Measurements from ENCODE around the gene ELOVL6.
"Not testable (repeated sequence)": the region's sequence is repeated elsewhere in the genome, so short reads cannot be mapped to it uniquely, and the experiment has no call there.

The ELOVL6 gene

DNA sequence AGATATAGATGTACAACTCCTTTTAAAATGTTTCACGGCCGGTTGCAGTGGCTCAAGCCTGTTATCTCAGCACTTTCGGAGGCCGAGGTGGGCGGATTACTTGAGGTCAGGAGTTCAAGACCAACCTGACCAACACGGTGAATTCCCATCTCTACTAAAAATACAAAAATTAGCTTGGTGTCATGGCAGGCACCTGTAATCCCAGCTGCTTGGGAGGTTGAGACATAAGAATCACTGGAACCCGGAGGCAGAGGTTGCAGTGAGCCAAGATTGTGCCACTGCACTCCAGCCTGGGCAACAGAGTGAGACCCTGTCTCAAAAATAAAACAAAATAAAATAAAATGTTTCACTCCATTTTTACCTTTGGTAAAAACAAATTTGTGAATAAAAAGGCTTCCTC is 5.1 kb downstream of the ELOVL6 start:
- not testable (repeated sequence) for H3K9me3 Mint-ChIP-seq; H3K27me3 Mint-ChIP-seq; DNase-seq; H3K4me3 Mint-ChIP-seq; ATAC-seq (replicated peaks)
- Mint-ChIP-seq H3K27ac (peak overlapping the region; percentile 56 to 78), H3K36me3 (ENCODE audit: insufficient read depth) (peaks cover 11% of the 10 kb centered on the region), H3K4me1 (ENCODE audit: low read depth in 2 of 2) (peaks cover 19 to 22% of the 10 kb centered on the region in 2 donors)

DNA sequence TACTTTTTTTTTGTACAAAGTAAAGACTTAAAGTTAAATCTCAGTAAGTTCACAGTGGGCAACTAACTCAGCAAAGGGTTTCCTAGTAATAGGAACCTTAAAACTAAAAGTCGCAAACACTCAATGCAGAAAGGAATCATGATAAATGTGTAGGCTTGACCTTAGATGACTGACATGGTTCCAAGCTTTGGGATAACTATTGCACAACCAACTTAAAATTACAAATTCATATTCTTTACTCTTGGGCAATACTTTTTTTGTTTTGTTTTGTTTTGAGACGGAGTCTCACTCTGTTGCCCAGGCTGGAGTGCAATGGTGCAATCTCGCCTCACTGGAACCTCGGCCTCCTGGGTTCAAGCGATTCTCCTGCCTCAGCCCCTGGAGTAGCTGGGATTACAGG is 8.2 kb downstream of the ELOVL6 start:
- DNase-seq = no peak
- H3K27ac Mint-ChIP-seq = no peak overlapping the region
- no peak overlapping the region for H3K4me3 Mint-ChIP-seq
- peaks cover 3% of the 10 kb centered on the region for H3K36me3 Mint-ChIP-seq (ENCODE audit: insufficient read depth)
- H3K27me3 Mint-ChIP-seq = no peaks in the 10 kb centered on the region
- ATAC-seq (replicated peaks) = no peak
- H3K4me1 Mint-ChIP-seq (ENCODE audit: low read depth in 2 of 2) = peaks cover 5 to 7% of the 10 kb centered on the region in 2 donors
- H3K9me3 Mint-ChIP-seq = no peaks in the 10 kb centered on the region

DNA sequence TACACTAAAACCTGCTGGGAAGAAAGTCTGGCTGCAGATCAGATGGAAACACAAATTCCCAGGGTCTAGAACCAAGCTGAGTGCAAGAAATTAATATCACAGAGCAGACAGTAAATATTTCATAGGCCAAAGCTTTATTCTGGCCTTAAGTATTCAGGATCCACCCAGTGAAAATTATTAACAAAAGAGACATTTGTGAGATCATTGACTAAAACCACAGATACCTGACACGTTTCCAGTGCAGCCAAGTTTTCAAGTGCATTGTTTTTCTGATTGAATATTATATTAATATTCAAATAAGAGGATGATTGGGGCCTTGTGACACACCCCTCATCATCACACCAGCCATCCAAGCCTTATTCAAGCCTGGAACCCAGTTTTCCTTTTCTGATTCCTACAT is 10.3 kb downstream of the ELOVL6 start:
- peaks cover 3 to 8% of the 10 kb centered on the region in 2 donors for H3K4me1 Mint-ChIP-seq (ENCODE audit: low read depth in 2 of 2)
- DNase-seq (no peak), ATAC-seq (replicated peaks) (no peak)
- no peak overlapping the region for H3K4me3 Mint-ChIP-seq
- no peaks in the 10 kb centered on the region for H3K27me3 Mint-ChIP-seq
- H3K36me3 Mint-ChIP-seq (ENCODE audit: insufficient read depth) = peaks cover 3% of the 10 kb centered on the region
- no peaks in the 10 kb centered on the region for H3K9me3 Mint-ChIP-seq
- H3K27ac Mint-ChIP-seq = peak overlapping the region in 1 of 2 donors; percentile 10

DNA sequence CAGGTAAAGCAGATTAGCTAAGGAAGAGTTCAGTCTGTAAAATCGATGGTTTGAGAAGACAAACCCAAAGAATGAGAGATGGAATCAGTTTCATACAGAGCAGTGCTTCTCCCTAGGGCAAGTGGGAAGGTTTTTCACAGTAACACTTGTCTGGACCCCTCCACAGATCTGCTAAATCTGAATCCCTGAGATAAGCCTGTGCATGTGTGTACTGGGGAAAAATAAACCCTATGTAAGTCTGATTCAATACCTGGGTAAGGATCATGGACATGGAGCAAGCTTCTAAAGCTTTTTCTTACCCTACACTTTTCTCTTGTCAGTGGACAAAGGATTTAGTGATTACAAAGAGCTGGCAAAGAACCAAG is 13.6 kb downstream of the ELOVL6 start:
- no peak for ATAC-seq (replicated peaks)
- no peaks in the 10 kb centered on the region for H3K36me3 Mint-ChIP-seq (ENCODE audit: insufficient read depth)

DNA sequence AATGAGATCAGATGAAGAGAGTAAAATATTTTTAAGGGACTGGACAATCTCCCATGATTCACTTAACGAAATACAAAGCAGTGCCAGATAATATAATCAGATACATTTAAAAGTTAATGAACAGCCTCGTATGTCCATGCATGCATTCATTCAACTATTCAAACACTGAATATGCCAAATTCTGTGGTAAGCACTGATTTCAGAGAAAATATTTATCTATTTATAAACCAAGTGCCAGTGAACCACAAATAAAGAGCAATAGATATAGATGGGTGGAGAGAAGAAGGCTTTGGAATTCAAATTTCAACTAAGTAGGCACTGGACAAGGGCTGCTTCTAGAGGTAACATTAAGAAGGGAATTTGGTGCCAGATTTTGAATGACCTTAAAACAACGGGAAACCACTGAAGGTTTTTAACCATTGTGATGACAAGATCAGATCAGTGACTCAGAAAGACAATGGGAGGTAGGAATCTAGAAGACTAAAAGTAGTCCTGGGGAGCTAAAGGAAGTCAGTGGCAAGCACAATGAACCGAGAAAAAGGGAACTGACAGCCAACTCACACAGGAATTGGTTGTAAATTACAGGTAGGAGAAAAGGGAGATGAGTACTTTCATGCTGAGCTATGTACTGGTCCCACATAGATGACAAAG is 14.2 kb downstream of the ELOVL6 start:
- H3K9me3 Mint-ChIP-seq = no peaks in the 10 kb centered on the region
- ATAC-seq (replicated peaks) = no peak
- H3K27ac Mint-ChIP-seq = no peak overlapping the region
- H3K36me3 Mint-ChIP-seq (ENCODE audit: insufficient read depth) = peaks cover under 1% of the 10 kb centered on the region
- H3K27me3 Mint-ChIP-seq = no peaks in the 10 kb centered on the region
- no peak for DNase-seq
- H3K4me3 Mint-ChIP-seq = no peak overlapping the region
- peaks cover 3 to 8% of the 10 kb centered on the region in 2 donors for H3K4me1 Mint-ChIP-seq (ENCODE audit: low read depth in 2 of 2)

More for the DNA sequence above, 13.6 kb downstream of the ELOVL6 start:
- Mint-ChIP-seq H3K4me1 (ENCODE audit: low read depth in 2 of 2) (peaks cover 3 to 8% of the 10 kb centered on the region in 2 donors), H3K27ac (no peak overlapping the region), H3K27me3 (no peaks in the 10 kb centered on the region), H3K4me3 (no peak overlapping the region), H3K9me3 (no peaks in the 10 kb centered on the region)
- DNase-seq = no peak

DNA sequence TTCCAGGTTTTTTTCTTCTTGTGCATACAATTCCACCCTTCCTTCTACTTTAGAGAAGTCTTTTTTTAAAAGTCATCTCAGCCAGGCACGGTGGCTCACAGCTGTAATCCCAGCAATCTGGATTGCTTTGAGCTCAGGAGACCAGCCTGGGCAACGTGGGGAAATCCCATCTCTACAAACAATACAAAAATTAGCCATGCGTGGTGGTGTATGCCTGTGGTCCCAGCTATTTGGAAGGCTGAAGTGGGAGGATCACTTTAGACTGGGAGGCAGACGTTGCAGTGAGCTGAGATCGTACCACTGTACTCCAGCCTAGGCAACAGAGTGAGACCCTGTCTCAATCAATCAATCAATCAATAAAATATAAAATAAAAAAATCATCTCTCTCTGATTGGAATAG is 14.8 kb downstream of the ELOVL6 start:
- H3K4me3 Mint-ChIP-seq = no peak overlapping the region
- DNase-seq (no peak), ATAC-seq (replicated peaks) (no peak)
- no peak overlapping the region for H3K27ac Mint-ChIP-seq
- H3K27me3 Mint-ChIP-seq = no peaks in the 10 kb centered on the region
- peaks cover 3 to 8% of the 10 kb centered on the region in 2 donors for H3K4me1 Mint-ChIP-seq (ENCODE audit: low read depth in 2 of 2)
- peaks cover 3% of the 10 kb centered on the region for H3K36me3 Mint-ChIP-seq (ENCODE audit: insufficient read depth)
- no peaks in the 10 kb centered on the region for H3K9me3 Mint-ChIP-seq

DNA sequence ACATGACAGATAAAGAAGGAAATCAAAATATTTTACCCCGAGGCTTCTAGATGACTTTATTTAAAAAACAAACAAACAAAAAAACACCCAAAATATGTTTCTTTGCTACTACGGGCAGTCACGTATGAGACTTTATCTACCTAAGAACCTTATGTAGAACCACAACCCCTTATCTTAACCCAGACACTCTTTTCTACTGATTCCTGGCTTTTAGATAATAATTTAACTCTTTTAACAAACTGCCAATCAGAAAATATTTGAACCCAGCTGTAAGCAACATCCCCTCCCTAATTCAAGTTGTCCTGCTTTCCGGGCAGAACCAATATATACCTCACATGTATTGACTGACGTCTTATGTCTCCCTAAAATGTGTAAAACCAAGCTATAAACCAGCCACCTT is 15.4 kb downstream of the ELOVL6 start:
- Mint-ChIP-seq H3K4me3 (no peak overlapping the region), H3K36me3 (ENCODE audit: insufficient read depth) (peaks cover 3% of the 10 kb centered on the region), H3K27ac (no peak overlapping the region), H3K4me1 (ENCODE audit: low read depth in 2 of 2) (peaks cover 3 to 8% of the 10 kb centered on the region in 2 donors), H3K27me3 (no peaks in the 10 kb centered on the region), H3K9me3 (no peaks in the 10 kb centered on the region)
- ATAC-seq (replicated peaks) = no peak
- DNase-seq = no peak

DNA sequence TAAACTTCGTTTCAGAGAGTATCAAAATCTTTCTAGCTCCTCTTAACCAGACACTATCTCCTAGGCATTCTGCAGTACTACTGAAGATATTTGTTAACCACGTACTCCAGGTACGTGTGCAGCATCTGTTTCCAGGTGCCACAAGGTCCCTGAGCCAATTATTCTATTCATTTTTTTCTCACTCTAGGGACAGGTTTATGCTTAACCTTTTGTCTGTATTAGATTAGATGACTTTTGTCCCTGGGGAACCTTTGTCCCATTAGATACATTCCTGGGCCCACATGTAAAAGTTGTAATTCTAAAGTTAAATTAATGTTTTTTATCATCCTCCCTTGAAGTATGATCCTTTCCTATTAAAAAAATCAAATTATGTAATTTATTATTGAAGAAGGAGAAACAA is 16.5 kb downstream of the ELOVL6 start:
- H3K27me3 Mint-ChIP-seq = no peaks in the 10 kb centered on the region
- peaks cover 3% of the 10 kb centered on the region for H3K36me3 Mint-ChIP-seq (ENCODE audit: insufficient read depth)
- H3K9me3 Mint-ChIP-seq = no peaks in the 10 kb centered on the region
- no peak for ATAC-seq (replicated peaks)
- H3K4me3 Mint-ChIP-seq = no peak overlapping the region
- no peak overlapping the region for H3K27ac Mint-ChIP-seq
- peaks cover 3 to 8% of the 10 kb centered on the region in 2 donors for H3K4me1 Mint-ChIP-seq (ENCODE audit: low read depth in 2 of 2)
- no peak for DNase-seq

DNA sequence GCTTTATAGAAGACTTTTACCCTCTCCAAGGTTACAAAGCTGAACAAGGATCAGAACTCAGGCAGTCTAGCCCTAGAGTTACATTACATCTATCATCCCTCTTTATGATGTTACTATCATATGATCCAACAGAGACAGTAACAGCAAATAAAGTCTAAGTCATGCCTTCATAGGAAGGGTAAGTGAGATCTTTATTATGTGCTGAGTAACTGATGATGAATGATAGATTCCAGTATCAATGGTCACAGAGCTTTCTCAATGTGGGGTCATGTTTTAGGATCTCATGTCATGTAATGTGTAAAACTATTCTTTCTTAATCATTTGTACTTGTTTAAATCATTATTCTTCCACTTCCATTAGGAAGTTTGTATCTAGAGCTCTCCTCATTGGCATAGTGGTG is 22.8 kb downstream of the ELOVL6 start:
- ATAC-seq (replicated peaks) (no peak), DNase-seq (no peak)
- Mint-ChIP-seq H3K36me3 (ENCODE audit: insufficient read depth) (peaks cover 7% of the 10 kb centered on the region), H3K27ac (no peak overlapping the region), H3K4me3 (no peak overlapping the region), H3K4me1 (ENCODE audit: low read depth in 2 of 2) (no peaks in the 10 kb centered on the region), H3K27me3 (no peaks in the 10 kb centered on the region), H3K9me3 (no peaks in the 10 kb centered on the region)

DNA sequence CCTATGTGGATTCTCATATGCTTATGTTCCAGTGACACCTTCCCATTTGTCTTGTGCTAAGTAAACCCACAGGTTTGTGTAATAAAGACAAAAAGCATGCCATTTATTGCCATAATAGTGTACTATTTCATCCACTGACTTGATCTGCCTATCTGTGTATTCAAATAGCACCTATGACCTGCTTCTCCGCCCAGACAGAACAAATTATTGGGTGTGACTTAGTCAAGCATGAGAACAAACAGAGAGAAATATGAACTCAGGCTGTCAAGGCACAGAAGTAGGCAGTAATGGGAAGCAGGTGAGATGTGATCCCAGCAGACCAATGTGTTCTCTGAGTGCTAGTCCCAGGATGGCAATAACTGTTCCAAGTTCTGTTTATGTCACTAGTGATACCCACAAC is 25.4 kb downstream of the ELOVL6 start:
- Mint-ChIP-seq H3K9me3 (no peaks in the 10 kb centered on the region), H3K4me3 (no peak overlapping the region), H3K27ac (no peak overlapping the region), H3K4me1 (ENCODE audit: low read depth in 2 of 2) (no peaks in the 10 kb centered on the region), H3K27me3 (no peaks in the 10 kb centered on the region), H3K36me3 (ENCODE audit: insufficient read depth) (peaks cover 4% of the 10 kb centered on the region)
- ATAC-seq (replicated peaks) (no peak), DNase-seq (no peak)

DNA sequence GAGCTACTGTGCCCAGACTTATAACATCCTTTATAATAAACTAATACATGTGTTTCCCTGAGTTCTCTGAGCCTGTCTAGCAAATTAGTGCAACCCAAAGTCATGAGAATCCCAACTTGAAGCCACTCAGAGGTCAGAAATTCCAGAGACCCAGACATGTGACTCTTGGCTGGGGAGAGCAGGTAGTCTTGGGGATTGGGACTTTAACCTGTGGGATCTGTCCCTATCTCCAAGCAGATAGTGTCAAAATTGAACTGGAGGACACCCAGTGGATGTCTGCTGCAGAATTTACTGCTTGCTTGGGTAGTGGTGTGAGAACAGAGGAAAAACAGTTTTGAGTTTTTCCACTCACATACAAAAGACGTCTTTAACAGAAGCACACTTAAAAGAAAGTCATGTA is 26.4 kb downstream of the ELOVL6 start:
- Mint-ChIP-seq H3K27ac (no peak overlapping the region), H3K36me3 (ENCODE audit: insufficient read depth) (peaks cover 4% of the 10 kb centered on the region), H3K27me3 (no peaks in the 10 kb centered on the region), H3K9me3 (no peaks in the 10 kb centered on the region), H3K4me1 (ENCODE audit: low read depth in 2 of 2) (no peaks in the 10 kb centered on the region), H3K4me3 (no peak overlapping the region)
- no peak for DNase-seq
- no peak for ATAC-seq (replicated peaks)

DNA sequence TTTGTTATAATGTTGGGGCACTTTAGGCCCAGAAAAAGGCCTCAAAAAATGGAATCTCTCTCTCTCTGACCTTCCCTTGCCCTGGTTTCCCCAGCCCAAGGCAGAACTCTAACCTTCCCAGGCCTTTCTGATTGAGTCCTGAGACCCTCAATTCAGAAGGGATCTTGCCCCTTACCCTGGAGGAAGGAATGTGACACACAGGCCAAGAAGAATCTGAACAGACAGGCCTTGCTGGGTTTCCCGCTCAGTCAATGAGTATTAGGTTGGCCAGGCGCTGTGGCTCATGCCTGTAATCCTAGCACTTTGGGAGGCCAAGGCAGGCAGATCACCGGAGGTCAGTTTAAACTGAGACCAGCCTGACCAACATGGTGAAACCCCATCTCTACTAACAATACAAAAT is 27.6 kb downstream of the ELOVL6 start:
- H3K9me3 Mint-ChIP-seq = no peaks in the 10 kb centered on the region
- no peak overlapping the region for H3K27ac Mint-ChIP-seq
- no peaks in the 10 kb centered on the region for H3K27me3 Mint-ChIP-seq
- peaks cover 4% of the 10 kb centered on the region for H3K36me3 Mint-ChIP-seq (ENCODE audit: insufficient read depth)
- peaks cover 3 to 4% of the 10 kb centered on the region in 2 donors for H3K4me1 Mint-ChIP-seq (ENCODE audit: low read depth in 2 of 2)
- DNase-seq (no peak), ATAC-seq (replicated peaks) (no peak)
- H3K4me3 Mint-ChIP-seq = no peak overlapping the region

DNA sequence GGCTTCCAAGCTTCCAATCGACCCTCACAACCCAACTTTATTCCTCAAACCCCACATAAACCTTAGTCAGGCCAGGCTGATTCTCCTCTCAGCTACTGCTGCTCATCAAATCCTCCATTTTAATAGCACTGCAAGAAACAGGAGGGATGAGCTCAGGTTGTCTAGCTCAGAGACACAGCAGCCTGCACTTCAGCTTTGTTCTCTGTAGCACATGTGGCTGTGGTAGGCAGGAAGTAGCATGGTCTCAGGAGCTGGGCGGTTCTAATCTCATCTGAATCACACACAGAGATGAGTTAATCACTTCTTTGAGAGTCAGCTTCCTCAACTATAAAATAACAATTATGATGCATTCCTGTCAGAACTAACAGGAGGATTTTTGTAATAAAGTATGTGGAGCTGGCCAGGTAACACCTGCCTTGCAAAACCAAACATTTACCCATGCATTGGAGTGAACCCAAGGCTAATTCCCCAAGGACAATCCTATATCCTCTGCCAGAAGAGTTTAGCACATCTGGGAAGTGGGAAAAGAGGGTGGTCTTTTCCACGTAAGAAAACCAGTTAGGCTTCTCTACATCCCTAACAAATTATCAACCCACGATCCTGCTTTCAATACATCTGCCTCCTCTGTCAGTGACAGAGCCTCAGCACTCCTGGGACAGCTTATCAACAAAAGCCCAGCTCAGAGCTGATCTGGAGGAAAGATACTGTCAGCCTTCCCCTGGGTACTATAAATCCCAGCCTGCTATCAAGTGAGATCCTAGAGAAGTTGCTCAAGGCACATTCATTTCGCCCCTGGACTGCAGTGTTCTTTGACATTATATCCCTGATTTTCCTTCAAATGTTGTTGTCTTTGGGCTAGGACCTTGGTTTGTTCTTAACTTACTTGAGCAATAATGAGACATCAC is 32.8 kb downstream of the ELOVL6 start:
- Mint-ChIP-seq H3K4me1 (ENCODE audit: low read depth in 2 of 2) (peaks cover 19% of the 10 kb centered on the region in 2 donors), H3K27me3 (no peaks in the 10 kb centered on the region), H3K4me3 (peak overlapping the region; percentile 33 to 66), H3K9me3 (no peaks in the 10 kb centered on the region), H3K36me3 (ENCODE audit: insufficient read depth) (no peaks in the 10 kb centered on the region), H3K27ac (peak overlapping the region; percentile 49 to 91)
- peak; percentile 32 to 42 (median 40) for DNase-seq
- peak; percentile 100 for ATAC-seq (replicated peaks)

DNA sequence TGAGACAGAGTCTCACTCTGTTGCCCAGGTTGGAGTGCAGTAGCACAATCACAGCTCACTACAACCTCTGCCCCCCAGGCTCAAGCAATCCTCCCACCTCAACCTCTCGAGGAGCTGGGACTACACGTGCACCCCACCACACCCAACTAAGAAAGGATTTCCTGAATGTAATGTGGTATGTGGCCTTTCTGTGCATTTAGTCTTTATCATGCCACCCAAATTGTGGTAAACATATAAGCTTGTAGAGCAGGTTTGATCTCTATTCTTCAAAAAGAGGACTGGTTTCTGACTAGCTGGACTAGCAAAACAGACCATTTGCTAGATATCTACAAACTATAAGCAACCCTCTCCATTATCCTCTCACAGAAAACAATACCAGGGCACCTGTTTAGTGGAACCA is 33.6 kb downstream of the ELOVL6 start:
- Mint-ChIP-seq H3K27me3 (no peaks in the 10 kb centered on the region), H3K36me3 (ENCODE audit: insufficient read depth) (no peaks in the 10 kb centered on the region), H3K4me1 (ENCODE audit: low read depth in 2 of 2) (peaks cover 19 to 23% of the 10 kb centered on the region in 2 donors), H3K27ac (peak overlapping the region; percentile 49 to 91), H3K4me3 (peak overlapping the region; percentile 33 to 66), H3K9me3 (no peaks in the 10 kb centered on the region)
- ATAC-seq (replicated peaks) (peak; percentile 54), DNase-seq (no peak)

All from effector memory CD8-positive, alpha-beta T cell (primary cell).